AG10803 (cell line): ENCODE data around the gene GRIK1.

Source experiments
- DNase-seq: peaks from one replicate; pipeline ENCODE4 v3.0.0; 2010; ENCODE audit warnings: low read depth
- H3K4me3 ChIP-seq: 2 replicates; pipeline ENCODE4 v1.5.1; 2011; ENCODE audit warnings: mild to moderate bottlenecking, low read length, control low read depth
- CTCF ChIP-seq: conservative IDR thresholded peaks from 2 replicates; pipeline ENCODE4 v1.5.1; 2011; ENCODE audit warnings: mild to moderate bottlenecking, low read length, control low read depth, inconsistent platforms

The GRIK1 gene

GRCh38 chr21:29867796-29868195 lies 72.0 kb downstream of the GRIK1 start:
- TF ChIP-seq CTCF: no peak
- H3K4me3 ChIP-seq: no peak overlapping the region
- DNase-seq: no peak

DNA sequence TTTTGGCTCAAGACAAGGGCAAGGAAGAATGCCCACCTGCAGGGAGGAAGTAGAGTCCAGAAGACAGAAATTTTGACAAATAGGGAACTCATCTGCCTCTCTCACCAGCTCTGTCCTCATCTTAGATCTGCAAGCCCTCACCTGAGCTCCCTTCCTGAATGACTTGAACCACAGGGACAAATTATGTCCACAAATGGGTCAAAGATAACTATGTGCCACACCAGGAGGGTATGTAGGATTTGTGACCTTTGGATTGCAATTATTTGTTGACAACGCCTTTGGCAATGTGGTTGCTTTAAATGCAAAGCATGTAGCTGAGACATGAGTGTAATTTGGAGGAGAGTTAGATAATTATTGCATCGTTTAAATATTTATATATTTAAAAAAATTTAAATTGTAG lies 79.5 kb downstream of the GRIK1 start:
- DNase-seq: no peak
- H3K4me3 ChIP-seq: no peak overlapping the region

DNA sequence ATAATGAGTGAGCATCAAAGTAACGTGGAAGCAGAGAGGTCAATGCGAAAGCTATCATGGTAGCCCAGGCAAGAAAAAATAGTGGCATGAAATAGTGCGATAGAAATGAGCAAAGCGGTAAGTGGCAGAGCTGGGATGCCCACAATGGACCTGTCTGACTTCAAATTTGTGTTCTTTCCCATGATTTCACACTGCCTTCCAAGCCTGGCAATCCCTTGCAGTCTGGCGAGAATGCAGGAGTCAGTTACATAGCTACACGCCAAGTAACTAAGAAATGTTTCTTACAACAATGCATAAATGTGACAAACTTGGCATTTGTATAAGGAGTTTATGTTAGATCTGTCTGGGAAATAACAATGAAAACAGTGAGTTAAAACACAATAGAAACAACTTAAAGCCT lies 82.6 kb downstream of the GRIK1 start:
- TF ChIP-seq CTCF: no peak
- no peak overlapping the region for H3K4me3 ChIP-seq
- DNase-seq: no peak

More for the DNA sequence above, 79.5 kb downstream of the GRIK1 start:
- TF ChIP-seq CTCF: no peak

GRCh38 chr21:29854795-29855194 lies 85.0 kb downstream of the GRIK1 start:
- no peak for DNase-seq
- H3K4me3 ChIP-seq: no peak overlapping the region
- TF ChIP-seq CTCF: no peak

DNA sequence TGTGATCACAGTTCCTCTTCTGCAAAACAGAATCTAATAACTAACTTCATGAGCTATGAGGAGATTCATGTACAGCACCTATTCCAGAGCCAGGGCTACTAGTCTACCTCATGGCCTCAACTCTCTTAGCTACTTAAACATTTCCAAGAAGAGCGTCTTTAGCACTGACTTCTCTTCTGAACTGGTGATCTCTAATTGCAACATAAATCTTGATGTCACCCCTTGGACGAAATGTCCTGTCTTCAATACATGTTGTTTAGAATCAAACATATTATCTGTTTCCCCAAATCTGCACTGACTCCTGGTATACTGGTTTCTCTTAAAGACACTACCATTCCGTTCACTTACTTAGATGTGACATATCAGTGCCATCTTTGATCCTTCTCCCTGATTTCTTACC lies 88.2 kb downstream of the GRIK1 start:
- TF ChIP-seq CTCF: no peak
- DNase-seq: no peak
- no peak overlapping the region for H3K4me3 ChIP-seq

- TF ChIP-seq CTCF: peak; percentile 93
- DNase-seq: peak; percentile 61
Observed at GRCh38 chr21:29849735-29850176, 90.0 kb downstream of the GRIK1 start.

DNA sequence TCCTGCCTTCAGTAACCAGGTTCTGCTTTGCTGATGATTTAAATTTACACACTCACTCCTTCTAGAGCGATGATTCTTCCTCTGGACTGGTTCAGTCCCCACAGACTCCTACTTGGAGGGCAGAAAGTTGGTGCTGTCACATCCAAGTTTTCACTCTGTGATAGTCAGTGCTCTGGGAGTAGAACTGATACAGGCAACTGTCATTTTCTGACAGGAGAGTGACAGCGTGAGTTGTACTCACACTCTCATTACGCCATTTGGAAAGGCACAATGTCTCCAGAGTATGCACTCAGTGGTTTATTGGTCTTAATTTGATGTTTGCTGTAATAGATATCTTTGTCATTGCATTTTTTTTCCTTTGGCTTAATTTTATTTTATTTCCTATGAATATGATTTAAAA lies 96.0 kb downstream of the GRIK1 start:
- TF ChIP-seq CTCF: no peak
- no peak for DNase-seq
- H3K4me3 ChIP-seq: no peak overlapping the region

More at GRCh38 chr21:29849735-29850176, 90.0 kb downstream of the GRIK1 start:
- H3K4me3 ChIP-seq: no peak overlapping the region
